WTC11 (cell line): ENCODE results near the gene CYP4F22. TPM values are rescaled to one million over a fixed set of nuclear protein-coding genes. Genes with fewer than 3 reads are reported as not detected.

Experiments used
- ATAC-seq: fragments of 200-7000 bp; cut with Tn5 transposase; 2 replicates; pipeline ENCODE4 v1.10.0; 2021; ENCODE audit warnings: mild to moderate bottlenecking, moderate library complexity
- CTCF ChIA-PET: fragments of 300-600 bp; sonication (Branson Sonifier 250); formaldehyde crosslinking; loops from one replicate; lab custom pipeline; 2021; ENCODE audit warnings: antibody characterized with exemption; lab: Charles Lee
- POLR2A ChIA-PET: fragments of 350-600 bp; sonication (Branson Sonifier 250); formaldehyde crosslinking; loops from one replicate; lab custom pipeline; 2021; ENCODE audit warnings: antibody characterized with exemption; lab: Charles Lee
- DNase-seq: peaks from one replicate; pipeline ENCODE4 v3.0.0; 2021; ENCODE audit warnings: low spot score
- H3K27ac Mint-ChIP-seq: 2 replicates; pipeline ENCODE4 v1.8.0; 2021; ENCODE audit warnings: mixed read lengths
- H3K27me3 Mint-ChIP-seq: 2 replicates; pipeline ENCODE4 v1.8.0; 2021; ENCODE audit warnings: low read depth, mild to moderate bottlenecking, moderate library complexity, mixed read lengths
- H3K36me3 Mint-ChIP-seq: 2 replicates; pipeline ENCODE4 v1.8.0; 2021; ENCODE audit warnings: mixed read lengths
- H3K4me1 Mint-ChIP-seq: 2 replicates; pipeline ENCODE4 v1.8.0; 2022; ENCODE audit warnings: mixed read lengths
- H3K4me3 Mint-ChIP-seq: 2 replicates; pipeline ENCODE4 v1.8.0; 2021; ENCODE audit warnings: mild to moderate bottlenecking, moderate library complexity, mixed read lengths
- H3K9me3 Mint-ChIP-seq: 2 replicates; pipeline ENCODE4 v1.8.0; 2021; ENCODE audit warnings: mixed read lengths
- CREM ChIP-seq: sonication (generic); formaldehyde crosslinking; IDR thresholded peaks from 2 replicates; pipeline ENCODE4 v1.8.1; 2022; ENCODE audit warnings: mild to moderate bottlenecking, missing genetic modification reagents, moderate library complexity
- ERG ChIP-seq: fragments of 250-450 bp; sonication (Bioruptor Pico); IDR thresholded peaks from 2 replicates; pipeline ENCODE4 v1.8.0; 2021; ENCODE audit warnings: mild to moderate bottlenecking
- ETV6 ChIP-seq: sonication (generic); formaldehyde crosslinking; IDR thresholded peaks from 2 replicates; pipeline ENCODE4 v1.8.1; 2022; ENCODE audit warnings: mild to moderate bottlenecking, missing genetic modification reagents
- FOXP1 ChIP-seq: sonication (generic); formaldehyde crosslinking; IDR thresholded peaks from 2 replicates; pipeline ENCODE4 v1.8.0; 2022; ENCODE audit warnings: missing genetic modification reagents, mild to moderate bottlenecking, moderate library complexity, borderline replicate concordance
- HMGA2 ChIP-seq: fragments of 250-450 bp; sonication (Bioruptor Pico); IDR thresholded peaks from 2 replicates; pipeline ENCODE4 v1.4.0; 2021; ENCODE audit warnings: mild to moderate bottlenecking, moderate library complexity
- NFYB ChIP-seq: sonication (generic); formaldehyde crosslinking; conservative IDR thresholded peaks from 2 replicates; pipeline ENCODE4 v1.8.0; 2022; ENCODE audit warnings: low read depth, missing genetic modification reagents
- SOX15 ChIP-seq: fragments of 250-450 bp; sonication (Bioruptor Pico); IDR thresholded peaks from 2 replicates; pipeline ENCODE4 v1.9.0; 2021; ENCODE audit warnings: mild to moderate bottlenecking
- STAT6 ChIP-seq: sonication (generic); formaldehyde crosslinking; conservative IDR thresholded peaks from 2 replicates; pipeline ENCODE4 v1.8.1; 2023; ENCODE audit warnings: mild to moderate bottlenecking, low read depth, missing genetic modification reagents, moderate library complexity
- ZNF219 ChIP-seq: sonication (generic); formaldehyde crosslinking; IDR thresholded peaks from 2 replicates; pipeline ENCODE4 v1.8.0; 2023; ENCODE audit warnings: missing genetic modification reagents, mild to moderate bottlenecking, borderline replicate concordance
- ZNF232 ChIP-seq: sonication (generic); formaldehyde crosslinking; IDR thresholded peaks from 2 replicates; pipeline ENCODE4 v1.8.0; 2022; ENCODE audit warnings: mild to moderate bottlenecking, missing genetic modification reagents
- ZNF317 ChIP-seq: sonication (generic); formaldehyde crosslinking; IDR thresholded peaks from 2 replicates; pipeline ENCODE4 v1.8.1; 2023; ENCODE audit warnings: low read depth, mild to moderate bottlenecking, moderate library complexity, missing genetic modification reagents, borderline replicate concordance
- ZNF423 ChIP-seq: fragments of 250-450 bp; sonication (Bioruptor Pico); IDR thresholded peaks from 2 replicates; pipeline ENCODE4 v2.1.2; 2022; ENCODE audit warnings: mild to moderate bottlenecking, moderate library complexity
- total RNA-seq: library from RNA; stranded (reverse); gene quantifications from 3 replicates; pipeline ENCODE4 v1.2.3, GENCODE V29; 2021
- TF ChIP-seq, protein P1 (sequence below): fragments of 250-450 bp; sonication (Bioruptor Pico); IDR thresholded peaks from 2 replicates; pipeline ENCODE4 v1.9.0; 2021; ENCODE audit warnings: mild to moderate bottlenecking, borderline replicate concordance

The CYP4F22 gene
- total RNA-seq, 1 experiment from 2014 or later = 1.2 TPM

- Mint-ChIP-seq H3K4me3 (no peak overlapping the region), H3K27me3 (peaks cover 44% of the 10 kb centered on the region), H3K27ac (no peak overlapping the region), H3K9me3 (peaks cover 12% of the 10 kb centered on the region; the same call in 1 of the 2 replicates), H3K4me1 (0 out of 2 replicates have a peak, but pooled peaks cover 3% of the 10 kb centered on the region), H3K36me3 (no peaks in the 10 kb centered on the region)
- ATAC-seq (no peak), DNase-seq (no peak)
- TF ChIP-seq, protein P1, sequence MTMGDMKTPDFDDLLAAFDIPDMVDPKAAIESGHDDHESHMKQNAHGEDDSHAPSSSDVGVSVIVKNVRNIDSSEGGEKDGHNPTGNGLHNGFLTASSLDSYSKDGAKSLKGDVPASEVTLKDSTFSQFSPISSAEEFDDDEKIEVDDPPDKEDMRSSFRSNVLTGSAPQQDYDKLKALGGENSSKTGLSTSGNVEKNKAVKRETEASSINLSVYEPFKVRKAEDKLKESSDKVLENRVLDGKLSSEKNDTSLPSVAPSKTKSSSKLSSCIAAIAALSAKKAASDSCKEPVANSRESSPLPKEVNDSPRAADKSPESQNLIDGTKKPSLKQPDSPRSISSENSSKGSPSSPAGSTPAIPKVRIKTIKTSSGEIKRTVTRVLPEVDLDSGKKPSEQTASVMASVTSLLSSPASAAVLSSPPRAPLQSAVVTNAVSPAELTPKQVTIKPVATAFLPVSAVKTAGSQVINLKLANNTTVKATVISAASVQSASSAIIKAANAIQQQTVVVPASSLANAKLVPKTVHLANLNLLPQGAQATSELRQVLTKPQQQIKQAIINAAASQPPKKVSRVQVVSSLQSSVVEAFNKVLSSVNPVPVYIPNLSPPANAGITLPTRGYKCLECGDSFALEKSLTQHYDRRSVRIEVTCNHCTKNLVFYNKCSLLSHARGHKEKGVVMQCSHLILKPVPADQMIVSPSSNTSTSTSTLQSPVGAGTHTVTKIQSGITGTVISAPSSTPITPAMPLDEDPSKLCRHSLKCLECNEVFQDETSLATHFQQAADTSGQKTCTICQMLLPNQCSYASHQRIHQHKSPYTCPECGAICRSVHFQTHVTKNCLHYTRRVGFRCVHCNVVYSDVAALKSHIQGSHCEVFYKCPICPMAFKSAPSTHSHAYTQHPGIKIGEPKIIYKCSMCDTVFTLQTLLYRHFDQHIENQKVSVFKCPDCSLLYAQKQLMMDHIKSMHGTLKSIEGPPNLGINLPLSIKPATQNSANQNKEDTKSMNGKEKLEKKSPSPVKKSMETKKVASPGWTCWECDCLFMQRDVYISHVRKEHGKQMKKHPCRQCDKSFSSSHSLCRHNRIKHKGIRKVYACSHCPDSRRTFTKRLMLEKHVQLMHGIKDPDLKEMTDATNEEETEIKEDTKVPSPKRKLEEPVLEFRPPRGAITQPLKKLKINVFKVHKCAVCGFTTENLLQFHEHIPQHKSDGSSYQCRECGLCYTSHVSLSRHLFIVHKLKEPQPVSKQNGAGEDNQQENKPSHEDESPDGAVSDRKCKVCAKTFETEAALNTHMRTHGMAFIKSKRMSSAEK (CRISPR knock-in tag) = no peak
- TF ChIP-seq STAT6 (CRISPR knock-in tag) = no peak
- TF ChIP-seq FOXP1 (CRISPR knock-in tag) = no peak
- TF ChIP-seq SOX15 (CRISPR knock-in tag) = no peak
- no peak for TF ChIP-seq ZNF232 (CRISPR knock-in tag)
- no peak for TF ChIP-seq HMGA2 (CRISPR knock-in tag)
- no peak for TF ChIP-seq CREM (CRISPR knock-in tag)
- TF ChIP-seq ZNF219 (CRISPR knock-in tag) = no peak
- TF ChIP-seq ETV6 (CRISPR knock-in tag) = no peak
- TF ChIP-seq NFYB (CRISPR knock-in tag) = no peak
- TF ChIP-seq ERG (CRISPR knock-in tag) = no peak
- TF ChIP-seq ZNF317 (CRISPR knock-in tag) = no peak
- ChIA-PET CTCF (interaction anchor here (0.6 to 0.9 kb wide), 2 partner anchors 27 to 333 kb away, joined by 3 read pairs; partner anchors contain the start of gene PGLYRP2), POLR2A (no interaction called here)
These were observed 2.2 kb upstream of the CYP4F22 start for GRCh38 chr19:15506074-15506571.

GRCh38 chr19:15507068-15508034, 974 bp upstream of the CYP4F22 start:
- peaks cover 12% of the 10 kb centered on the region; the same call in 1 of the 2 replicates for H3K9me3 Mint-ChIP-seq
- DNase-seq (no peak), ATAC-seq (no peak)
- peaks cover 44% of the 10 kb centered on the region for H3K27me3 Mint-ChIP-seq
- CTCF ChIA-PET = no interaction called here
- H3K4me3 Mint-ChIP-seq = peak overlapping the region; percentile 72
- H3K36me3 Mint-ChIP-seq = no peaks in the 10 kb centered on the region
- H3K4me1 Mint-ChIP-seq = 0 out of 2 replicates have a peak, but pooled peaks cover 3% of the 10 kb centered on the region
- POLR2A ChIA-PET = no interaction called here
- H3K27ac Mint-ChIP-seq = no peak overlapping the region
- no peak for TF ChIP-seq ZNF423 (CRISPR knock-in tag)
